A673 (cell line): ENCODE measurements around the gene KCNK3. TPM values are rescaled to one million over a fixed set of nuclear protein-coding genes. Genes with fewer than 3 reads are reported as not detected.

Source experiments
- BruUV-seq: library from RNA; stranded (reverse); fragments of 400-500 nt; replicated peaks from 2 replicates; lab custom pipeline; 2021; lab: Mats Ljungman, UMichigan
- CTCF ChIA-PET: fragments of 300-600 bp; sonication (Branson Sonifier 250); formaldehyde crosslinking; loops from one replicate; lab custom pipeline; 2022; ENCODE audit warnings: antibody characterized with exemption; lab: Charles Lee
- POLR2A ChIA-PET: fragments of 300-600 bp; sonication (Branson Sonifier 250); formaldehyde crosslinking; loops from one replicate; lab custom pipeline; 2022; ENCODE audit warnings: antibody characterized with exemption; ENCODE audit not compliant: low non-redundant PET; lab: Charles Lee
- DNase-seq: peaks from one replicate; pipeline ENCODE4 v3.0.0-alpha.2; 2015; ENCODE audit warnings: low spot score
- H3K27ac ChIP-seq: fragments of 200-600 bp; sonication (generic); 2 replicates; pipeline ENCODE4 v1.5.1; 2016; ENCODE audit warnings: mixed run types, low read depth, mild to moderate bottlenecking, mixed read lengths, antibody characterized with exemption, low read length; ENCODE audit not compliant: poor library complexity, severe bottlenecking
- H3K27me3 ChIP-seq: fragments of 200-600 bp; sonication (generic); replicated peaks from 2 replicates; pipeline ENCODE4 v1.6.1; 2017; ENCODE audit warnings: mixed run types, low read depth, mild to moderate bottlenecking, mixed read lengths, antibody characterized with exemption, low read length; ENCODE audit not compliant: insufficient read depth, poor library complexity
- H3K36me3 ChIP-seq: fragments of 200-600 bp; sonication (generic); 2 replicates; pipeline ENCODE4 v1.6.1; 2016; ENCODE audit warnings: mixed run types, mild to moderate bottlenecking, mixed read lengths, antibody characterized with exemption, low read length; ENCODE audit not compliant: insufficient read depth, poor library complexity, severe bottlenecking
- H3K4me1 ChIP-seq: fragments of 200-600 bp; sonication (generic); 2 replicates; pipeline ENCODE4 v1.6.1; 2017; ENCODE audit warnings: mixed run types, mild to moderate bottlenecking, mixed read lengths, antibody characterized with exemption, low read length; ENCODE audit not compliant: insufficient read depth, poor library complexity, severe bottlenecking
- H3K4me3 ChIP-seq: fragments of 200-600 bp; sonication (generic); 2 replicates; pipeline ENCODE4 v1.5.1; 2016; ENCODE audit warnings: low read depth, mixed run types, mild to moderate bottlenecking, mixed read lengths, low read length; ENCODE audit not compliant: poor library complexity, severe bottlenecking
- H3K9me3 ChIP-seq: fragments of 200-600 bp; sonication (generic); 2 replicates; pipeline ENCODE4 v1.6.1; 2016; ENCODE audit warnings: mixed run types, low read depth, mild to moderate bottlenecking, mixed read lengths, antibody characterized with exemption, low read length; ENCODE audit not compliant: poor library complexity, severe bottlenecking
- CTCF ChIP-seq: fragments of 300-800, 200-600 bp; sonication (generic); conservative IDR thresholded peaks from 2 replicates; pipeline ENCODE4 v1.5.1; 2017; ENCODE audit warnings: low read depth, mild to moderate bottlenecking, antibody characterized with exemption, low read length, moderate library complexity, mixed read lengths
- EZH2 ChIP-seq: fragments of 200-600 bp; sonication (generic); IDR thresholded peaks from 2 replicates; pipeline ENCODE4 v1.6.1; 2017; ENCODE audit warnings: borderline replicate concordance, low read depth, mild to moderate bottlenecking, mixed read lengths, antibody characterized with exemption, low read length; ENCODE audit not compliant: poor library complexity, severe bottlenecking
- intact Hi-C: fragments of 100-400 bp; cut with micrococcal nuclease; formaldehyde crosslinking; loops from one replicate; pipeline ENCODE4 v1.10.0; 2022; ENCODE audit not compliant: unreplicated experiment
- total RNA-seq: library from RNA; stranded (reverse); gene quantifications from 2 replicates; pipeline ENCODE4 v1.2.3, GENCODE V29; 2021

Gene KCNK3
- total RNA-seq, 1 experiment from 2014 or later: 0.13 TPM

- H3K9me3 ChIP-seq: no peaks in the 10 kb centered on the region
- no TSS peak for BruUV-seq
- no peaks in the 10 kb centered on the region for H3K36me3 ChIP-seq
- ChIA-PET CTCF (no interaction called here), POLR2A (no interaction called here)
- no peaks in the 10 kb centered on the region for H3K27me3 ChIP-seq
- TF ChIP-seq EZH2: no peak
- TF ChIP-seq CTCF: no peak
- no peaks in the 10 kb centered on the region for H3K4me1 ChIP-seq
- no peak overlapping the region for H3K4me3 ChIP-seq
- DNase-seq: no peak
- intact Hi-C loops: no loop called here
- H3K27ac ChIP-seq: no peak overlapping the region
Observed at GRCh38 chr2:26709323-26710110, 17.0 kb downstream of the KCNK3 start.

- no peaks in the 10 kb centered on the region for H3K27me3 ChIP-seq
- intact Hi-C loops: no loop called here
- no peak for TF ChIP-seq CTCF
- no peak for TF ChIP-seq EZH2
- CTCF ChIA-PET: no interaction called here
- no peak for DNase-seq
- POLR2A ChIA-PET: no interaction called here
- H3K4me1 ChIP-seq: no peaks in the 10 kb centered on the region
- H3K9me3 ChIP-seq: no peaks in the 10 kb centered on the region
- H3K4me3 ChIP-seq: no peak overlapping the region
- no TSS peak for BruUV-seq
- no peak overlapping the region for H3K27ac ChIP-seq
- no peaks in the 10 kb centered on the region for H3K36me3 ChIP-seq
Observed at GRCh38 chr2:26710145-26710544, 17.6 kb downstream of the KCNK3 start.

- Histone ChIP-seq H3K4me3 (no peak overlapping the region), H3K36me3 (no peaks in the 10 kb centered on the region), H3K27me3 (no peaks in the 10 kb centered on the region), H3K27ac (no peak overlapping the region), H3K9me3 (no peaks in the 10 kb centered on the region), H3K4me1 (no peaks in the 10 kb centered on the region)
- intact Hi-C loops: no loop called here
- no peak for DNase-seq
- TF ChIP-seq CTCF (no peak), EZH2 (no peak)
- no TSS peak for BruUV-seq
- ChIA-PET CTCF (no interaction called here), POLR2A (no interaction called here)
Observed at GRCh38 chr2:26710743-26711456, 18.4 kb downstream of the KCNK3 start.
